Osteocyte (in vitro differentiated cells): ENCODE measurements around the gene PMFBP1. TPM values are rescaled to one million over a fixed set of nuclear protein-coding genes. Genes with fewer than 3 reads are reported as not detected.

Source experiments
- DNase-seq: peaks from one replicate; pipeline ENCODE4 v3.0.0; 2021; ENCODE audit warnings: mixed read lengths; ENCODE audit not compliant: unreplicated experiment; ENCODE audit errors: extremely low spot score
- H3K27ac Mint-ChIP-seq: one replicate; pipeline ENCODE4 v1.8.0; 2021; ENCODE audit warnings: mild to moderate bottlenecking, mixed read lengths; ENCODE audit not compliant: unreplicated experiment
- H3K27me3 Mint-ChIP-seq: one replicate; pipeline ENCODE4 v1.8.0; 2021; ENCODE audit warnings: mixed read lengths; ENCODE audit not compliant: unreplicated experiment
- H3K36me3 Mint-ChIP-seq: one replicate; pipeline ENCODE4 v1.8.0; 2021; ENCODE audit warnings: mixed read lengths; ENCODE audit not compliant: unreplicated experiment
- H3K4me1 Mint-ChIP-seq: one replicate; pipeline ENCODE4 v1.8.0; 2021; ENCODE audit warnings: mixed read lengths; ENCODE audit not compliant: unreplicated experiment
- H3K4me3 Mint-ChIP-seq: one replicate; pipeline ENCODE4 v1.8.0; 2021; ENCODE audit warnings: mild to moderate bottlenecking, moderate library complexity, mixed read lengths; ENCODE audit not compliant: unreplicated experiment
- H3K9me3 Mint-ChIP-seq: one replicate; pipeline ENCODE4 v1.8.0; 2021; ENCODE audit warnings: mixed read lengths; ENCODE audit not compliant: unreplicated experiment
- CTCF ChIP-seq: fragments of 200-600 bp; sonication (generic); IDR thresholded peaks from 2 replicates; pipeline ENCODE4 v1.5.0; 2021; ENCODE audit warnings: antibody characterized with exemption, mild to moderate bottlenecking, moderate library complexity
- total RNA-seq: library from RNA; stranded (reverse); gene quantifications from 2 replicates; pipeline ENCODE4 v1.2.1, GENCODE V29; 2021

Gene PMFBP1
- total RNA-seq, 1 donor from 2014 or later, result 2.8 TPM

DNA sequence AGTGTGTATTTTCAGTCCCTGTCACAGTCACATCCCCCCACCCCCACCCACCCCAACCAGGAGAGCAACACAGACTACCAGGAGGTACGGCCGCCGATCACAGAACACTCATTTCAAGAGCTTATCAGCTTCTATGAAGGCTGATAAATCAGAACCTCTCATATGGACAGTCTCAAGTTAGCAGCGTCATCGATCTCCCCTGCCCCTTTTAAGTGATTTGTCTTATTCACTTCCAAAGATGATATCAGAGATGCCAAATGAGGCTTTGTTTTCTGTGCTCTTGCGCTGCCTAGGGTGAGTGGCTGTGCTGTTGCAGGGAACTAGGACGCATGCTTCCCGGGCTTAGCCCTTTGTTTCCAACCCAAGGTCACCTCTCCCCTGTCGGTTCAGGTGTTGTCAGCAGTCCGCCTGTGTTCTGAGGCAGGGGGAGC, 26.8 kb upstream of the PMFBP1 start:
- no peaks in the 10 kb centered on the region for H3K27me3 Mint-ChIP-seq
- peaks cover 15% of the 10 kb centered on the region for H3K4me1 Mint-ChIP-seq
- H3K36me3 Mint-ChIP-seq, result no peaks in the 10 kb centered on the region
- TF ChIP-seq CTCF, result no peak
- no peaks in the 10 kb centered on the region for H3K9me3 Mint-ChIP-seq
- no peak overlapping the region for H3K4me3 Mint-ChIP-seq
- DNase-seq, result no peak
- no peak overlapping the region for H3K27ac Mint-ChIP-seq

DNA sequence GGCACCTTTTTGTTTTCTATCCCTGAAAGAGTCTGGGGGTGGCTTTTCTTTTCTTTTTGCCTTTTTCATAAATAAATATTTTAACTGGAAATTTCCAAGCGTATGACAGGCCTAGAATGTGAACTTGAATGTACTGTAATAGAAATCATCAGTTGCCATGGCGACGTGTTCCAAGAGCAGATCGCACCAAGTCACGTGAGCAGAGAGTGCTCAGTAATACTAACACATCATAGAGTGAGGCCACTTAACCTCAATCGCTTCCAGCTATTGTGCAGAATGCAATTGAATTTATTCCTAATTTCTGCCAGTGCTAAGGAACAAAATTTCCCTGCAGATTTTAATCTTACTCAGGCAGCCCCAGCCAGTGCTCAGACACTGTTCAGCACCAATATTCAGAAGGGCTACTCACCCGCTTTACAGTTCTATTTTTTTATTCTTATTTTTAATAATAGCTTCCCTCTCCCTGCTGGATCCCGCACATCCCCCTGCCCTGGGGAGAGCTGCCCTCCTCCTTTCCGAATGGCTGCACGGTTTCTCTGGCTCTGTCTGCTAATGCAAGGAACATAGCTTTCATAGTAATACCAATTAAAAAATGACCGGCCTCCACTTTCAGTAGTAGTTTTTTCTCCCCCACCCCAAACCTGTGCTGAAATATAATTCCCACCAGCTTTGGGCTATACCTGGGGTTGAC, 26.2 kb upstream of the PMFBP1 start:
- no peak overlapping the region for H3K4me3 Mint-ChIP-seq
- H3K27ac Mint-ChIP-seq, result peak overlapping the region; percentile 46
- no peak for DNase-seq

DNA sequence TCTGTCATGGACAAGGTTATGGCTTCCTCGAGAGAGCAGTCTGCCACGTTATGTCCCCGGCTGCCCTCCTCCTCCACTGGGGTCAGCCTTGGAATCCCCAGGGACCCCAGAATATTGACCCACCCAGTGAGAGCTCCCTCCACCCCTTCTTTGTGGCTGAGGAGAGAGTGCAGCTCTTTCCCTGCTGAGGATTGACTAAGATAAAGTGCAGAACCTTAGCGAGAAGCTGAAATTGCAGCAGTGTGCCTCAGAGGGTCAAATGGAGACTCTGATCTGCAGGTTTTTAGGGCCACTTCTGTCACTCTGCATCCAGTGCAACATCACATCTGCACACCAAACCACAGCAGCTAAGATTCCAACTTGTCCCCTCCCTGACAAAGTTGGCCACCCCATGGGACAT, 25.6 kb upstream of the PMFBP1 start:
- DNase-seq, result no peak
- H3K4me3 Mint-ChIP-seq, result no peak overlapping the region
- TF ChIP-seq CTCF, result no peak
- no peaks in the 10 kb centered on the region for H3K9me3 Mint-ChIP-seq
- H3K4me1 Mint-ChIP-seq, result peaks cover 9% of the 10 kb centered on the region
- no peaks in the 10 kb centered on the region for H3K27me3 Mint-ChIP-seq
- no peaks in the 10 kb centered on the region for H3K36me3 Mint-ChIP-seq
- peak overlapping the region; percentile 46 for H3K27ac Mint-ChIP-seq

More for the DNA sequence above, 26.2 kb upstream of the PMFBP1 start:
- Mint-ChIP-seq H3K36me3 (no peaks in the 10 kb centered on the region), H3K27me3 (no peaks in the 10 kb centered on the region), H3K4me1 (peaks cover 9% of the 10 kb centered on the region), H3K9me3 (no peaks in the 10 kb centered on the region)
- TF ChIP-seq CTCF, result no peak

DNA sequence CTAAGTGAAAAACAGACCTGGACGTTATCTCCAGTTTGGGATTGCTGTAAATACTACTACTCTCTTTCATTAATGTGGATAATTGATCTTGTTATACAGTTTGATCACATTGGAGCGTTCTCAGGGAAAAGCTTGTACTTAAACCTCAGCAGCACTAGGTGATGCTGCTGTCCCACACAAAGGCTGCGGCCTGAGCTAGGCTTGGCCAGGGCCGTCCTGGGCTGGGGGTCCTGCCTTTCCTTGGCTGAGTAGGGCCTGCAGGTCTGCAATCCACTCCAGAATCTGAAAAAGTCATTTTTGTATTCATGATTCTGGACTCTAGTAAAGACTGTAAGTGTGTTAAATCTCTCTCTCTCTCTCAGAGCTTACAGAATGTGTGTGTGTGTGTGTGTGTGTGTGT, 23.7 kb upstream of the PMFBP1 start:
- no peak overlapping the region for H3K4me3 Mint-ChIP-seq

More for the DNA sequence above, 23.7 kb upstream of the PMFBP1 start:
- no peak for DNase-seq
- no peaks in the 10 kb centered on the region for H3K27me3 Mint-ChIP-seq
- H3K4me1 Mint-ChIP-seq, result peaks cover 13% of the 10 kb centered on the region
- H3K27ac Mint-ChIP-seq, result no peak overlapping the region
- no peaks in the 10 kb centered on the region for H3K36me3 Mint-ChIP-seq
- peak; percentile 29 for TF ChIP-seq CTCF
- no peaks in the 10 kb centered on the region for H3K9me3 Mint-ChIP-seq
